ENCODE measurements around the gene LMNTD1. TPM values are rescaled to one million over a fixed set of nuclear protein-coding genes. Genes with fewer than 3 reads are reported as not detected.
"Not testable (repeated sequence)": the region's sequence is repeated elsewhere in the genome, so short reads cannot be mapped to it uniquely, and the experiment has no call there.

LMNTD1 gene
- not detected for polyA plus RNA-seq (2013, experiment 1 of 2)
- polyA plus RNA-seq (2013, experiment 2 of 2) = not detected

GRCh38 chr12:25553098-25553497 lies at the start of gene LMNTD1:
Gene LMNTD1, minus strand, starts transcription at chr12:25553283. Its CDS starts 324 bp downstream, at chr12:25552959.
- H3K9me3 ChIP-seq (ENCODE audit: control insufficient read depth, low read length) = no peaks in the 10 kb centered on the region
- whole genome bisulfite sequencing, 2 experiments (ENCODE audit: insufficient coverage in 2 of 2) = 0% methylated on average over 1 of the region's 1 CpG
- H3K4me3 ChIP-seq (ENCODE audit: extremely low read depth, insufficient read depth, low read length, poor library complexity, severe bottlenecking) = no peak within 1 kb of the TSS
- H3K4me1 ChIP-seq (ENCODE audit: control insufficient read depth, insufficient read depth, low read length, poor library complexity, severe bottlenecking) = no peaks in the 10 kb centered on the region
- H3K36me3 ChIP-seq (ENCODE audit: control insufficient read depth, insufficient read depth, low read length) = no peaks in the 10 kb centered on the region
- H3K27ac ChIP-seq (ENCODE audit: low read depth, low read length, severe bottlenecking) = no peak within 1 kb of the TSS

GRCh38 chr12:25598956-25599355 lies 45.9 kb upstream of the LMNTD1 start:
- 82% methylated on average over 2 of the region's 3 CpGs; no CpG with 5 or more reads in 1 of the 2 experiments for WGBS, 2 experiments (ENCODE audit: insufficient coverage in 2 of 2)
- Histone ChIP-seq H3K9me3 (ENCODE audit: control insufficient read depth, low read length) (peaks cover 3% of the 10 kb centered on the region), H3K4me3 (ENCODE audit: extremely low read depth, insufficient read depth, low read length, poor library complexity, severe bottlenecking) (no peak overlapping the region), H3K27ac (ENCODE audit: low read depth, low read length, severe bottlenecking) (no peak overlapping the region), H3K36me3 (ENCODE audit: control insufficient read depth, insufficient read depth, low read length) (no peaks in the 10 kb centered on the region), H3K4me1 (ENCODE audit: control insufficient read depth, insufficient read depth, low read length, poor library complexity, severe bottlenecking) (no peaks in the 10 kb centered on the region)

- H3K4me3 ChIP-seq (ENCODE audit: extremely low read depth, insufficient read depth, low read length, poor library complexity, severe bottlenecking); H3K4me1 ChIP-seq (ENCODE audit: control insufficient read depth, insufficient read depth, low read length, poor library complexity, severe bottlenecking); H3K9me3 ChIP-seq (ENCODE audit: control insufficient read depth, low read length); H3K27ac ChIP-seq (ENCODE audit: low read depth, low read length, severe bottlenecking); H3K36me3 ChIP-seq (ENCODE audit: control insufficient read depth, insufficient read depth, low read length): not testable (repeated sequence)
These were observed 42.4 kb upstream of the LMNTD1 start for GRCh38 chr12:25595496-25595895.

GRCh38 chr12:25594376-25594775 lies 41.3 kb upstream of the LMNTD1 start:
- H3K4me1 ChIP-seq (ENCODE audit: control insufficient read depth, insufficient read depth, low read length, poor library complexity, severe bottlenecking) = no peaks in the 10 kb centered on the region
- H3K4me3 ChIP-seq (ENCODE audit: extremely low read depth, insufficient read depth, low read length, poor library complexity, severe bottlenecking) = no peak overlapping the region
- H3K9me3 ChIP-seq (ENCODE audit: control insufficient read depth, low read length) = no peaks in the 10 kb centered on the region
- no peaks in the 10 kb centered on the region for H3K36me3 ChIP-seq (ENCODE audit: control insufficient read depth, insufficient read depth, low read length)
- H3K27ac ChIP-seq (ENCODE audit: low read depth, low read length, severe bottlenecking) = no peak overlapping the region
- WGBS, 2 experiments (ENCODE audit: insufficient coverage in 2 of 2) = 88% methylated on average over 1 of the region's 2 CpGs; no CpG with 5 or more reads in 1 of the 2 experiments

- no peak overlapping the region for H3K27ac ChIP-seq (ENCODE audit: low read depth, low read length, severe bottlenecking)
- 80 to 95% methylated on average over 1 to 3 of the region's 5 CpGs for WGBS, 2 experiments (ENCODE audit: insufficient coverage in 2 of 2)
- peaks cover under 1% of the 10 kb centered on the region for H3K9me3 ChIP-seq (ENCODE audit: control insufficient read depth, low read length)
- H3K4me1 ChIP-seq (ENCODE audit: control insufficient read depth, insufficient read depth, low read length, poor library complexity, severe bottlenecking) = no peaks in the 10 kb centered on the region
- no peaks in the 10 kb centered on the region for H3K36me3 ChIP-seq (ENCODE audit: control insufficient read depth, insufficient read depth, low read length)
- no peak overlapping the region for H3K4me3 ChIP-seq (ENCODE audit: extremely low read depth, insufficient read depth, low read length, poor library complexity, severe bottlenecking)
These were observed 39.8 kb upstream of the LMNTD1 start for GRCh38 chr12:25592725-25593495.

GRCh38 chr12:25591144-25591543 lies 38.1 kb upstream of the LMNTD1 start:
- H3K27ac ChIP-seq (ENCODE audit: low read depth, low read length, severe bottlenecking) = no peak overlapping the region
- H3K4me3 ChIP-seq (ENCODE audit: extremely low read depth, insufficient read depth, low read length, poor library complexity, severe bottlenecking) = no peak overlapping the region
- peaks cover 12% of the 10 kb centered on the region for H3K9me3 ChIP-seq (ENCODE audit: control insufficient read depth, low read length)
- no peaks in the 10 kb centered on the region for H3K36me3 ChIP-seq (ENCODE audit: control insufficient read depth, insufficient read depth, low read length)
- no peaks in the 10 kb centered on the region for H3K4me1 ChIP-seq (ENCODE audit: control insufficient read depth, insufficient read depth, low read length, poor library complexity, severe bottlenecking)

- H3K4me1 ChIP-seq (ENCODE audit: control insufficient read depth, insufficient read depth, low read length, poor library complexity, severe bottlenecking) = no peaks in the 10 kb centered on the region
- no peak overlapping the region for H3K4me3 ChIP-seq (ENCODE audit: extremely low read depth, insufficient read depth, low read length, poor library complexity, severe bottlenecking)
- peaks cover 12% of the 10 kb centered on the region for H3K9me3 ChIP-seq (ENCODE audit: control insufficient read depth, low read length)
- no peak overlapping the region for H3K27ac ChIP-seq (ENCODE audit: low read depth, low read length, severe bottlenecking)
- 84 to 90% methylated on average over 2 to 3 of the region's 5 CpGs for WGBS, 2 experiments (ENCODE audit: insufficient coverage in 2 of 2)
- H3K36me3 ChIP-seq (ENCODE audit: control insufficient read depth, insufficient read depth, low read length) = no peaks in the 10 kb centered on the region
These were observed 37.1 kb upstream of the LMNTD1 start for GRCh38 chr12:25590011-25590721.

GRCh38 chr12:25587346-25587745 lies 34.3 kb upstream of the LMNTD1 start:
- 93 to 100% methylated on average over 2 to 3 of the region's 4 CpGs for WGBS, 2 experiments (ENCODE audit: insufficient coverage in 2 of 2)
- H3K9me3 ChIP-seq (ENCODE audit: control insufficient read depth, low read length) = peaks cover 12% of the 10 kb centered on the region
- no peak overlapping the region for H3K27ac ChIP-seq (ENCODE audit: low read depth, low read length, severe bottlenecking)
- no peaks in the 10 kb centered on the region for H3K4me1 ChIP-seq (ENCODE audit: control insufficient read depth, insufficient read depth, low read length, poor library complexity, severe bottlenecking)
- no peaks in the 10 kb centered on the region for H3K36me3 ChIP-seq (ENCODE audit: control insufficient read depth, insufficient read depth, low read length)
- H3K4me3 ChIP-seq (ENCODE audit: extremely low read depth, insufficient read depth, low read length, poor library complexity, severe bottlenecking) = no peak overlapping the region

GRCh38 chr12:25585662-25586061 lies 32.6 kb upstream of the LMNTD1 start:
- H3K36me3 ChIP-seq (ENCODE audit: control insufficient read depth, insufficient read depth, low read length) = no peaks in the 10 kb centered on the region

GRCh38 chr12:25585021-25585523 lies 32.0 kb upstream of the LMNTD1 start:
- WGBS, 2 experiments (ENCODE audit: insufficient coverage in 2 of 2) = 60 to 88% methylated on average over 1 of the region's 2 CpGs
- no peaks in the 10 kb centered on the region for H3K4me1 ChIP-seq (ENCODE audit: control insufficient read depth, insufficient read depth, low read length, poor library complexity, severe bottlenecking)

More at GRCh38 chr12:25585662-25586061, 32.6 kb upstream of the LMNTD1 start:
- Histone ChIP-seq H3K27ac (ENCODE audit: low read depth, low read length, severe bottlenecking) (no peak overlapping the region), H3K4me1 (ENCODE audit: control insufficient read depth, insufficient read depth, low read length, poor library complexity, severe bottlenecking) (no peaks in the 10 kb centered on the region), H3K9me3 (ENCODE audit: control insufficient read depth, low read length) (peaks cover 12% of the 10 kb centered on the region), H3K4me3 (ENCODE audit: extremely low read depth, insufficient read depth, low read length, poor library complexity, severe bottlenecking) (no peak overlapping the region)
- 92 to 93% methylated on average over 2 to 3 of the region's 5 CpGs for WGBS, 2 experiments (ENCODE audit: insufficient coverage in 2 of 2)

GRCh38 chr12:25584596-25584995 lies 31.5 kb upstream of the LMNTD1 start:
- WGBS, 2 experiments (ENCODE audit: insufficient coverage in 2 of 2) = 84% methylated on average over 2 of the region's 5 CpGs; no CpG with 5 or more reads in 1 of the 2 experiments
- H3K27ac ChIP-seq (ENCODE audit: low read depth, low read length, severe bottlenecking) = no peak overlapping the region
- no peak overlapping the region for H3K4me3 ChIP-seq (ENCODE audit: extremely low read depth, insufficient read depth, low read length, poor library complexity, severe bottlenecking)
- H3K9me3 ChIP-seq (ENCODE audit: control insufficient read depth, low read length) = peaks cover 12% of the 10 kb centered on the region
- no peaks in the 10 kb centered on the region for H3K36me3 ChIP-seq (ENCODE audit: control insufficient read depth, insufficient read depth, low read length)
- no peaks in the 10 kb centered on the region for H3K4me1 ChIP-seq (ENCODE audit: control insufficient read depth, insufficient read depth, low read length, poor library complexity, severe bottlenecking)

More at GRCh38 chr12:25585021-25585523, 32.0 kb upstream of the LMNTD1 start:
- H3K4me3 ChIP-seq (ENCODE audit: extremely low read depth, insufficient read depth, low read length, poor library complexity, severe bottlenecking) = no peak overlapping the region
- no peaks in the 10 kb centered on the region for H3K36me3 ChIP-seq (ENCODE audit: control insufficient read depth, insufficient read depth, low read length)
- H3K27ac ChIP-seq (ENCODE audit: low read depth, low read length, severe bottlenecking) = no peak overlapping the region
- H3K9me3 ChIP-seq (ENCODE audit: control insufficient read depth, low read length) = peaks cover 12% of the 10 kb centered on the region

Measured in mesodermal cell (in vitro differentiated cells).